Spinal cord (tissue), 10 donors: ENCODE results near the gene FGF4. TPM values are rescaled to one million over a fixed set of nuclear protein-coding genes. Genes with fewer than 3 reads are reported as not detected.

Experiments
- DNase-seq, 6 donors: peaks; one replicate each; pipeline versions ENCODE4 v3.0.0 to v3.0.0-alpha.2; 2013 to 2015; ENCODE audit warnings: low spot score in 6 of 6, low read depth in 4 of 6
- H3K27ac ChIP-seq: one replicate; pipeline ENCODE4 v1.5.1; 2013; ENCODE audit warnings: low read depth, low read length, control low read depth
- H3K27me3 ChIP-seq: one replicate; pipeline ENCODE4 v1.6.1; 2013; ENCODE audit warnings: low read length; ENCODE audit not compliant: control insufficient read depth, insufficient read depth
- H3K36me3 ChIP-seq: one replicate; pipeline ENCODE4 v1.6.1; 2013; ENCODE audit warnings: low read length; ENCODE audit not compliant: control insufficient read depth, insufficient read depth
- H3K4me1 ChIP-seq: one replicate; pipeline ENCODE4 v1.6.1; 2013; ENCODE audit warnings: low read length; ENCODE audit not compliant: control insufficient read depth, insufficient read depth
- H3K4me3 ChIP-seq: one replicate; pipeline ENCODE4 v1.5.1; 2013; ENCODE audit warnings: low read depth, low read length, control low read depth
- H3K9me3 ChIP-seq: one replicate; pipeline ENCODE4 v1.6.1; 2013; ENCODE audit warnings: low read length; ENCODE audit not compliant: control insufficient read depth, insufficient read depth
- WGBS: methylation state at CpG from one replicate; pipeline ENCODE4 v1.1.5; 2013; ENCODE audit warnings: missing lambda C conversion rate; ENCODE audit not compliant: insufficient coverage; 5-methylcytosine and 5-hydroxymethylcytosine counted together
- polyA plus RNA-seq, 2 donors: library from polyadenylated mRNA; unstranded; fragments of 120-200 nt; gene quantifications; one replicate each; pipeline ENCODE4 v1.2.1, GENCODE V29; 2013; ENCODE audit not compliant: insufficient read length in 2 of 2
- total RNA-seq, 2 donors: library from RNA; depleted of rRNA in 1 of 2; stranded (reverse); fragments of 120-200 nt in 1 of 2; fragments of >200 nt in 1 of 2; gene quantifications; one replicate each; pipeline versions ENCODE4 v1.2.3 to v1.2.4, GENCODE V29; 2013 to 2014
- donor health status: healthy.

FGF4 gene
- total and polyA plus RNA-seq, 4 donors, result not detected

DNA sequence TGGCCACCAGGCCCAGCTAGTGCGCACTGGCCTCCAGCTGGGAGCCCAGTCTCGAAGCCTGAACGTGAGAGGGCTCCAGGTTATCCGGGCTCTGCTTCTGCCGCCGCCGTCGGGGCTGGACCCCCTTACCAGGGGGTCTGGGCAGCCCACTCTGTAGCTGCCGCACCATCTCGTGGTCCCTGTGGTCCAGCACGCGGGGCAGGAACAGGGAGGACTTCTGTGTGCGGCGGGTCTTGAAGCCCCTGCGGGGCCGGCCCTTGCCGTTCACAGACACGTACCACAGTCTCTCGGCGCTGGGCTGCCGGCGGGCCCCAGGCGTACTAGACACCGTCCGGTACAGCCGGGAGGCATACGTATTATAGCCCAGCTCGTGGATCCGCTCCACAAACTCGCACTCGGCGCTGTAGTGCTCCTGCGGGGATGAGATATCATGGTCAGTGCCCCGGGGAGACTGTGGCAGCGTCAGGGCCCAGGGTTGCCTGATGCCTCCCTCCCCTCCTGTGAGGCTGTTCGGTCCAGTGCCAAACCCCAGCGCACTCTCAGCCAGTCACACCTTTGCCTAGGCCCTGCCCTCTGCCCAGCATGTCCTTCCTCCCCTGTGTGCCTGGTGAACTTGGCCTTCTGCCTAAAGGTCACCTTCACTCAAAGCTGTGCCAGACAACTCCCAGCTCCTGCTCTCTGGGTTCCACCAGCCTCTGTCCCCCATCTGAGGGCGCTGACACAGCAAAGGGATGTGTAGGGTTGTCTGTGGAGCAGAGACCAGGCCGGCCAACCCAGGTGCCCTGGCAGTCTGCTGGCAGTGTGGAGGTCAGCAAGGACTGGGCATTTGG is 35.4 kb upstream of the FGF4 start:
- Histone ChIP-seq H3K27ac (no peak overlapping the region), H3K27me3 (peaks cover 12% of the 10 kb centered on the region), H3K4me1 (no peaks in the 10 kb centered on the region), H3K4me3 (no peak overlapping the region), H3K9me3 (no peaks in the 10 kb centered on the region), H3K36me3 (no peaks in the 10 kb centered on the region)
- DNase-seq, result no peak
- WGBS, result 93% methylated on average over 39 of the region's 39 CpGs

GRCh38 chr11:69808667-69809086 is 33.5 kb upstream of the FGF4 start:
- no peaks in the 10 kb centered on the region for H3K9me3 ChIP-seq
- no peaks in the 10 kb centered on the region for H3K36me3 ChIP-seq
- DNase-seq, result peak in 2 of 6 donors; percentile 26 to 39
- no peak overlapping the region for H3K4me3 ChIP-seq
- H3K27me3 ChIP-seq, result peaks cover 2% of the 10 kb centered on the region
- no peak overlapping the region for H3K27ac ChIP-seq
- WGBS, result 12% methylated on average over 7 of the region's 7 CpGs
- H3K4me1 ChIP-seq, result no peaks in the 10 kb centered on the region

- no peaks in the 10 kb centered on the region for H3K36me3 ChIP-seq
- 94% methylated on average over 8 of the region's 9 CpGs for WGBS
- H3K4me3 ChIP-seq, result no peak overlapping the region
- H3K4me1 ChIP-seq, result no peaks in the 10 kb centered on the region
- H3K9me3 ChIP-seq, result no peaks in the 10 kb centered on the region
- H3K27ac ChIP-seq, result no peak overlapping the region
- DNase-seq, result no peak
- peaks cover 4% of the 10 kb centered on the region for H3K27me3 ChIP-seq
These were observed 32.1 kb upstream of the FGF4 start for GRCh38 chr11:69807106-69807815.

- H3K4me1 ChIP-seq, result no peaks in the 10 kb centered on the region
- 65% methylated on average over 19 of the region's 19 CpGs for WGBS
- peaks cover 4% of the 10 kb centered on the region for H3K27me3 ChIP-seq
- H3K9me3 ChIP-seq, result no peaks in the 10 kb centered on the region
- no peaks in the 10 kb centered on the region for H3K36me3 ChIP-seq
- no peak for DNase-seq
- no peak overlapping the region for H3K4me3 ChIP-seq
- H3K27ac ChIP-seq, result no peak overlapping the region
These were observed 29.8 kb upstream of the FGF4 start for GRCh38 chr11:69804769-69805508.

DNA sequence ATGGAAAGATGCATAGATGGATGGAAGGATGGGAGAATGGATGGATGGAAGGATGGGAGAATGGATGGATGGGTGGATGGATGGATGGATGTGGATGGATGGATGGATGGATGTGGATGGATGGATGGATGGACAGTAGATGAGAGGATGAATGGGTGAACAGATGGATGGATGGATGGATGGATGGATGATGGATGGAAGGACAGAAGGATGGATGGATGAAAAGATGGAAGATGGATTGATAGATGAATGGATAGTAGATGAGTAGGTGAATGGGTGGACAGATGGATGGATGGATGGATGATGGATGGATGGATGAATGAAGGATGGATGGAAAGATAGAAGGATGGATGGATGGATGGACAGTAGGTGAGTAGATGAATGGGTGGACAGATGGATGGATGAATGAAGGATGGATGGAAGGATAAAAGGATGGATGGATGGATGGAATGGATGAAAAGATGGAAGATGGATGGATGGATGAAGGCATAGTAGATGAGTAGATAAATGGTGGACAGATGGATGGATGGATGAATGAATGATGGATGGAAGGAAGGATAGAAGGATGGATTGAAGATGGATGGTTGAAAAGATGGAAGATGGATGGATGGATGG is 28.6 kb upstream of the FGF4 start:
- Histone ChIP-seq H3K36me3 (no peaks in the 10 kb centered on the region), H3K4me3 (no peak overlapping the region), H3K4me1 (no peaks in the 10 kb centered on the region), H3K27ac (no peak overlapping the region), H3K27me3 (peaks cover 4% of the 10 kb centered on the region), H3K9me3 (no peaks in the 10 kb centered on the region)
- no peak for DNase-seq

DNA sequence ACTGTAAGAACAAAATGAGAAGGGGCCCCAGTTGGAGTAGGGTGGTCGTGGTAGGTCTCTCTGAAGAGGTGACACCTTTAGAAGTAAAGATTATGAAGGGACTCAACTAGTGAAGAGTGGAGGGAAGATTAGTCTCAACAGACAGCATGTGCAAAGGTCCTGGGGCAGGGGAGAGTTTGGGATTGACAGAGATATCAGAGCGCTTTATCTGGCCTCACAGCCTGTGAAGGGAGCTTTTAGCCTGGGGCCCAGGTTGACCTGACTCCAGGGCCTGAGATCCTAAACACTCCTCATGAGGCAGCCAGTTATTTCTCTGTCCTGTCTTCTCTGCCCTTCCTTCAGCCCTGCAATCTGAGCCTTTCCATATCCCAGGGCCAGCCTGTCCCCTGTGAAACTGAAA is 27.9 kb upstream of the FGF4 start:
- H3K36me3 ChIP-seq, result no peaks in the 10 kb centered on the region
- DNase-seq, result no peak
- H3K9me3 ChIP-seq, result no peaks in the 10 kb centered on the region
- H3K27ac ChIP-seq, result no peak overlapping the region
- peaks cover 4% of the 10 kb centered on the region for H3K27me3 ChIP-seq
- 85% methylated on average over 2 of the region's 2 CpGs for WGBS
- H3K4me1 ChIP-seq, result no peaks in the 10 kb centered on the region
- H3K4me3 ChIP-seq, result no peak overlapping the region

GRCh38 chr11:69802590-69802989 is 27.4 kb upstream of the FGF4 start:
- no peaks in the 10 kb centered on the region for H3K9me3 ChIP-seq
- no CpG with 5 or more reads among the region's 1 CpG for whole genome bisulfite sequencing

GRCh38 chr11:69801513-69802335 is 26.6 kb upstream of the FGF4 start:
- H3K4me3 ChIP-seq, result no peak overlapping the region
- H3K9me3 ChIP-seq, result no peaks in the 10 kb centered on the region
- 25% methylated on average over 10 of the region's 15 CpGs for WGBS
- peaks cover 2% of the 10 kb centered on the region for H3K27me3 ChIP-seq
- no peak overlapping the region for H3K27ac ChIP-seq
- no peak for DNase-seq
- H3K4me1 ChIP-seq, result no peaks in the 10 kb centered on the region
- no peaks in the 10 kb centered on the region for H3K36me3 ChIP-seq

More at GRCh38 chr11:69802590-69802989, 27.4 kb upstream of the FGF4 start:
- DNase-seq, result no peak
- Histone ChIP-seq H3K36me3 (no peaks in the 10 kb centered on the region), H3K4me1 (no peaks in the 10 kb centered on the region), H3K27ac (no peak overlapping the region), H3K4me3 (no peak overlapping the region), H3K27me3 (peaks cover 2% of the 10 kb centered on the region)

- 90% methylated on average over 4 of the region's 5 CpGs for WGBS
- no peaks in the 10 kb centered on the region for H3K4me1 ChIP-seq
These were observed 25.1 kb upstream of the FGF4 start for GRCh38 chr11:69800278-69800677.

More at GRCh38 chr11:69800278-69800677, 25.1 kb upstream of the FGF4 start:
- DNase-seq, result no peak
- Histone ChIP-seq H3K4me3 (no peak overlapping the region), H3K36me3 (no peaks in the 10 kb centered on the region), H3K27me3 (peaks cover 2% of the 10 kb centered on the region), H3K27ac (no peak overlapping the region), H3K9me3 (no peaks in the 10 kb centered on the region)
